Hematopoietic multipotent progenitor cell treated with erythropoietin and hydrocortisone succinate and interleukin-3 and kit ligand, for 8 days (in vitro differentiated cells): ENCODE data around the gene ROBO1.

Source experiments
- DNase-seq: peaks from one replicate; pipeline ENCODE4 v3.0.0-alpha.2; 2015

Gene ROBO1

DNA sequence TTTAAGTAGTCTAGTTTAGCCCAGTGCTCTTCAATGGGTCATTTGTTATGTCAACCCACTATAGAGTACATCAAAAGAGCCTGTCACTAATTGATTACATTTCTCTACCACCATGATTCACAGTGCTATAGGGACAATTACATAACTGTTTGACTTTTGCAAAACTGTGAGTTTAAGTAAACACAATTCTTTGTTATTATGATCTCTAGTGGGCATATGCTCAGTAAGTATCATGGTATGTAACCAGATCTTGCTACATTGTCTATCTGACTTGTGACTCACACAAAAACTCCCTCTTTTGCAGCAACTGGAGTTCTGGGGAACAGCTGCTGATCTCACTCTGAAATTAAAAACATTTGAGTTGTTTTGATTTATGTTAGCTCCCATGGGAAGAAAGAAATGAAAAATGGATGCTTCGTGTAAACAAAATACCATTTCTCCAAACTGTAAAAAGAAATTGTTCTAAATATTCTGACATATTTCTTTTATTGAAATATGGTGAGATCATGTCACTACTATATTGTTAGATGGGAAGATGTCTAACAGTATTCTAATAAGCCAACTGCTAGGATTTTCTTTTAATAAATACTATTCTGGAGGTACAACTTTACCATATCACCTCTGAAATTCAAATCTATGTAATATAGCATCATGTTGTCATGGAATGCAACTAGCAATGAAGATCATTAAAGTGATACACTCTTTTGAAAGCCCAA lies 470.4 kb downstream of the ROBO1 start:
- DNase-seq = no peak

DNA sequence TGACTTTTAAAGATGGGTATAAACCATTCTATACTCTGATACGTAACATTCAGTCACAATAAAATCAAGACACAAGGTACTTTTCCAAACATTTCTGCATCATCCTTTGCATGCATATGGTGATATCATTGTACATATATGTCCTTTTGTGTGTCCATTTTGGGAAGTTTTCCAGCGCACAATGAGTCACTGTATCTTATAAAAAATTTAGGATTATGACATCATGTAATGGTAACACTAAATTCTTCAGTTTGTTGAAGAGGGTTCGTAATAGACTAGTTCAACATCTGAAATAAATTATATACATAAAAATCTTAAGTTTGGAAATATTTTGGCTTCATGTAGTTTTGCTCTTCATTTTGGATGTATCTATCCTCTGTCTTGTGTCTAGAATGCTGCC lies 480.9 kb downstream of the ROBO1 start:
- no peak for DNase-seq

DNA sequence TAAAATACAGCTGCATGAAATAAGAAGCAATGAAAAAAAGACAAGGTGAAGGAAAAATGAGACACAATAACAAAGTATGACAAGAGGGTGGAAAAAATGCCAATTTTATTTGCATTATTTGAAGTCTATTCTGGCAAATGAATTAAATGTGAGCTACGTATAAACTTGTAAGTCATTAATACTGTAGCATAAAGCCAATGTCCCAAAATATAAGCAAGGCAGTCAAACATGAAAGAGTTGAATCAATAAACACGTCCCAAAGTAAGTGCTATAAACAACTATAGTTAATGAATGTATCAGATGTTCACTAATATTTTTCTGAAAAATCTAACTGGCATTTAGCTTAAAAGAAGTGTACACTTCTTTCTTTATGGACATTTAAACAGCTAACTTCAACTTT lies 481.9 kb downstream of the ROBO1 start:
- DNase-seq = no peak

DNA sequence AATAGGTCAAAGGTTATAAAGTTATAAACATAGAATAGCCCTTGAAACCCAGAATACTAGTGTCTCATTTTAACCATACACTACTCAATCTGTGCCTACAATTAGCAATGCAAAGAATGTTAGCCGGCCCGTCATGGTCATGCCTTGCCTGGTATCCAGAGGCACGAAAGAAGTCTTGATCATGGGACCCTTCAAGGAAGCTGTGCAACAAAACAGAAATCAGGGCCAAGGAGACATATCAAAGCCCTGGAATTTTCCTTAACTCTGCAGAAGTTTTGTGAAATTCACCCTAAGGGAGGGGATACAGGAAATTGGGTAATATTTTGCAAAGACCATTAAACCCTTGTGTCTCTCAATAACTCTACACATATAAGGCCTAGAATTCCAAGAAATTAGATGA lies 482.4 kb downstream of the ROBO1 start:
- DNase-seq = no peak

DNA sequence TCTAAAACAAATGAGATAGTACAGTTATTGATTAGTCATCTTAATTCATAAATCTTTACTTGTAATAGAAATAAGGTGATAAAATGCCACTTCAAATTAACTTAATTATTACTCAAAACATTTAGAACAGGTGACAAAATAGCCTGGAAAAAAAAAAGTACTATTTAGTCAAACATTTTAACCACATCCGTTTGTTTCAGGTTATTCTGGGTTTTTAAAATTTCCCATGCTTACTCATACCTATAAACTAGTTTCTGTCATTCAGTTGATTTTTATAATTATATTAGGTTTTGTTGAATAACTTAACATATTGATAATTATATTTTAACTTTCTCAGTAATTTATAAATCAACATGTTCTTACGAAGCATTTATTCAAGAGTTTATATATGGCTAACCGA lies 483.0 kb downstream of the ROBO1 start:
- no peak for DNase-seq

DNA sequence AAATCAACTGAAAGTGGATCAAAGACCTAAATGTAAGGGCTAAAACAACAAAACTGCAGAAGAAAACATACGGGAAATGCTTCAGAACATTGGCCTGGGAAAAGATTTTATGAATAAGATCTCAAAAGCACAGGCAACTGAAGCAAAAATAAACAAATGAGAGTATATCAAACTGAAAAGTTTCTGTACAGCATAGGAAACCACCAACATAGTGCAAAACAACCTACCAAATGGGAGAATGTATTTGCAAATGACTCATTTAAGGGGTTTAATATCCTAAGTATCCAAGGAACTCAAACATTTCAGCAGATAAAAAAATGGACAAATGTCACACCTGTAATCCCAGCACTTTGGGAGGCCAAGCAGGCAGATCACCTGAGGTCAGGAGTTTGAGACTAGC lies 489.1 kb downstream of the ROBO1 start:
- no peak for DNase-seq

DNA sequence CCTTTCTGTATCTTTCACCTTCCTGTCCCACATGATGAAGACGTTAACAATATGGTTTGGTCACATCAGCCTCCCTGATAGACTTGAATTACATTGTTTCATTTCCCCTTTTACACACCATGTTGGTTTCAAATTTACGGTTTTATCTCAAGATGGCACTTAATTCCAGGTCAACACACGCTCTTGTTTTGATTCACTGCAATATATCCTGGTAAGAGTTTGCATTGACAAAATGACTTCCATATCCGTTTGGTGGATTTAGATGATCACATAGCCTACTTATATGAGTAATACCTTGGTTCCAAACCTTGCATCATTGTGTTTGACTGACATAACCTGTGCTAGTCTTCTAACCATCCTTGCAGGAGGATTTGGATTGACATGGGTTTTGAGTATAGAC lies 499.4 kb downstream of the ROBO1 start:
- no peak for DNase-seq

DNA sequence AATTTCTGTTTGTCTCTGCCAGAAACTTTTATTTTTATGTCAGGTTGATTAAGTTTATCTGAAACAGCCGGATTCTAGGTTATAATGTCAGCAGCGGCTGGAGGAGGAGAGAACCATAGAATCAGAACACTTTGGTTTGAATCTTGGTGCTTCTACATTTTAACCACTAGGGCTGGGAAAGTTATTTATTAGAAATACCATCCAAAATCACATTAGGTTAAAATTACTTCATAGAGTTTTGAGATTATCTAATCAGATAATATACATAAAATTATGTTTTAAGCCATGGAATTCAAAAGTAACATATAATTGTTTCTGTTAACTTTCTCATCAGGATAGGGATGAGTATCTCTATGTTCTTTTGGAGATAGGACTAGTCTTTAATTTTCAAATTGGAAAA lies 502.9 kb downstream of the ROBO1 start:
- DNase-seq = no peak

DNA sequence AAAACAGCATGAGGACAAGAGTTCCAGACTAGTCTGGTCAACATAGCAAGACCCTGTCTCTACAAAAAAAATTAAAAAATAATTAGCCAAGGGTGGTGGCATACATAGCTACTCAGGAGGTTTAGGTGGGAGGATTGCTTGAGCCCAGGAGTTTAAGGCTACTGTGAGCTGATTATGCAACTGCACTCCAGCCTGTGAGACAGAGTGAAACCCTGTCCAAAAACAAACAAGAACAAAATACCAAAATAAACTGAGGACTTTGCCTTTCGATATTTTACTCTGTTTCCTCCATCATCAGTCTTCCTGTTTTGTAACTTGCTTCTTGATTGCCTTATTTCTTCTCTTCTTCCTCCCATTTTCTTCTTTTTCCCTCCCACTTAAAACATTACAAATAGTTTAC lies 504.4 kb downstream of the ROBO1 start:
- DNase-seq = no peak

DNA sequence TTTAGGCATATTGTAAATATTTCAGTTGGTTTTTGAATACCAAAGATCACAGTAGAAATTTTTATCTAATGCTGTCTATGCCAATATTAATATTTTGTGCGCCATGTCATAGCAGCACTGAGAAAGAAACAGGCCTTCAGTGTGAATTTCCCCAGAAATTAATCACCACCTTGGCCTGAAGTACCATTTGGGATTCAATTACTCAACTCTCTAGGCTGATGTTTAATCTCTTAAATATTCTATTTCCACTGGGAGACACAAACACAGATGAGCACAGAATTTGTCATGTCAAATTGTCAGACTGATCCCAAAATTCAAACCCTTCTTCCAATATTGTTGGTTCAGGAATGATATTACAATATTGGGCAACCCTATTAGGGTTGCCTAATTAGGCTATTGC lies 509.3 kb downstream of the ROBO1 start:
- no peak for DNase-seq

DNA sequence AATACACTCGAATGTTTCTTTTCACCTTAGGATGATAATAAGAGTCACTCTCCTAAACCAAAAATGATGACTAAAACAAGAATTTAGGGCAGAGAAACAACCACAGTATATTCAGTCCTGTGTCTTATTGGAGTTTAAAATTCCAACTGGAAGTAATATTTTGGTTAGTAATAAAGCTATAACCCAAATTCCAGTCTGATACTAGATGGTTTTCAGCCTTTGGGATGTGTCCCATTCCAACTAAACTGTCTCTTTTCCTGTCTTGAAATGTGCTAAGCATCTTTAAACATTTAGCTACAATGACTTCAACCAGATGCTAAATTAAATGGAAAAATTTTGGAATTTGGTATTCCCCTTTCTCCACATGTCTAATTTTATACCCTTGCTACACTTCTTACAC lies 510.0 kb downstream of the ROBO1 start:
- no peak for DNase-seq

DNA sequence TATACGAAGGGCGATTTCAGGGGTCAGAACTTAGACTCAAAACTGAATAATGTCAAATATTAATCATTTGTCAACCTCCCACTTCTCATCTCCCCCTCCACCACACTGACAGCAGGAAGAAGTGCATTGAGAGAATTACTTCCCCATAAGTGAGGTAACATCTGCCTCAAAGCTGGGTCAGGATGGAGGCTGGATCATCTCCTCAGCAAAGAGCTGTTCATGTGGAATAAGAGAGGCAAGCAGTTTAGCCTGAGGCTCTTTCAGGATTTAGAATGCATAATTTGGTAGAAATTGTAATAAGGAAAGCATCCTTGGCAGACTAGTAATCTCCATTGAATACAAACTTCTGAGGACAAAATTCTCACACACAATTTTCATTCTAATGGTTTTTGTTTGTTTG lies 512.1 kb downstream of the ROBO1 start:
- DNase-seq = no peak

DNA sequence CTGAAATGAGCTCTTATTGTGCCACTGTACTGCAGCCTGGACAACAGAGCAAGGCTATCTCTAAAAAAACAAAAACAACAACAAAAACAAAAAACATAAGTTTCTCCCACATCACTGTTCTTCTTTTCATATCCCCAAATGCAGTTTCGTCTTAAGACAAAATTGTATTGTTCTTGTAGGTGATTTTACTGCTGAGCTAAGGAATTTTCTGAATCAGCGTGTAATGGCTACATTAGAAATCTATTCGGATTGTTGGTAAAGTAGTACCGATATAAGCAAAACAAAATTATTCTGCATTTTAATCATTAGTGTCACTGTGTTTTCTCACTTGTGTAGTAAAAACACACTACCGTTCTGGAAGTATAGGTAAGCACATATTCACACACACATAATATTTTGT lies 512.5 kb downstream of the ROBO1 start:
- no peak for DNase-seq

DNA sequence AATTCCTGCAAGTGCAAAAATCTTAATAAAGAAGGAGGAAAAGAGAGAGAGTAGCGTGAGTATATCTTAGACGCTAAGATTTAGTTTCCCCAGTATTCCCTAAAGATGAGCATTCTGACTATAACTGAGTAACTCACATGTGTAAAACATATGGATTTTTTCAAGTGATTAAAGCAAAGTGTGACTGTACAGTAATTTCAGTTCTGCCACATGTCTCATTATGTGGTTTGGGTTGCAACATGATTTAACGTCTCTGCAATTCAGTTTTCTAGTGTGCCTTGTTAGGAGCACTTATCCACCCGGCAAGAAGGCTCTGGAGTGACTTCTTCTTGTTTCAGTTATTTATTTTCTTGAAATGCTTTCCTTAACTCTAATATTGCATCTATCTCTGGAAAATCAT lies 514.1 kb downstream of the ROBO1 start:
- no peak for DNase-seq

DNA sequence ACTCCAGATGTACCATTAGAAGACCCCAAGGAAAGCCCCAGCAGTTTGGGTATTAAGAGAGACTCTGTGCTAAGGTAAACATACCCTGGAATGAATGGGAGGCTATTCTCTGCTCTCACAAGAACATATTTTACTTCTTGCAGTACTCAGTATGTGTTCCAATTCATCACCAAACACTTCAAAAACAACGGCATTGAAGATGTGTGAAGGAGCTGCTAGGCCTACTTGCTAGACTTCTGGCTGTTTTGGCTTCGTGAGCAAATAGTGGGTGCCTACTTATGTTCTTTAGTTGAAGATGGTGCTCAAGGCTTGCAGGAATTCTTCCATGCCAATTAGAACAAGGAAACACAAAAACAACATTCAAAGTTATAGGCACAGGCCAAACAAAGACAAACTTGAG lies 514.5 kb downstream of the ROBO1 start:
- DNase-seq = no peak

DNA sequence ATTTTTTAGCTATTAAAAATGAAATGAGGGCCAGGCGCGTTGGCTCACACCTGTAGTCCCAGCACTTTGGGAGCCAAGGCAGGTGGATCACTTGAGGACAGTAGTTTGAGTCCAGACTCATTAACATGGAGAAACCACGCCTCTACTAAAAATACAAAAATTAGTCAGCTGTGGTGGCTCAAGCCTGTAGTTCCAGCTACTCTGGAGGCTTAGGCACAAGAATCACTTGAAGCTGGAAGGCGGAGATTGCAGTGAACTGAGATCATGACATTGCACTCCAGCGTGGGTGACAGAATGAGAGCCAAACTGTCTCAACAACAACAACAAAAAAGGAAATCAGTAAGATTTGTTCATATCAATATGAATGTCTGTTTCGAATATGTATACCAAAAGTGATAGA lies 517.1 kb downstream of the ROBO1 start:
- no peak for DNase-seq

DNA sequence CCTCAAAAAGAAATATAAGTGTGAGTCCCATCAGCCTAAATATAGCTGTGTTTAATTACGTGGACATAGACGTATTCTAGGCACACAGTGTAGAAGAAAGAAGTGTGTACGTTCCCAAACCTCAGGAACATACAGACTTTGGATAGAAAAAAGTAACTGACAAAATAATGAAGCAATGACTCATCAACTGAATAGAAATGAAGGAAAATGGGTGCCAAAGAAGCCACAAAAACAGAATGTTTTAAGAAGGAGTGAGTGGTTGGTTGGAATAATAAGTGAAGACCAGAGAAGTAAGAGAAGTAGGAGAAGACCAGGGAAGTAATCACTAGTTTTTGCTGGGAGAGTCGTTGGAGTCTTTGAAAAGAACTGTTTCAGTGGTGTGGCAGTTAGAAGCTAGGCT lies 518.1 kb downstream of the ROBO1 start:
- DNase-seq = no peak

DNA sequence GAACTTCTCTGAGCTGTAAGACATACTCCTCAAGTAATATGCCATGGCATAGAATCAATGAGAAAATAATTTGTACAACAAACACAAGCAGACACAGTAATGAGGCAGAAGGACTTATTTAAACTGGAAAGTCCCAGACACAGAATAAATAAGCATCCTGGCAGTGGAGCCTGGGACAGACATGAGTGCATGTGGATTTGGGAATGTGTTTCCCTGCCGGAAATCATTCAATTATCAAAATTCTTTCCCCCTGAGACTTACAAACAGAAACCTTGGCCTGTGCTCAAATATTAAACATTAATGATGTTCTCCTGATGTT lies 520.1 kb downstream of the ROBO1 start:
- DNase-seq = no peak

DNA sequence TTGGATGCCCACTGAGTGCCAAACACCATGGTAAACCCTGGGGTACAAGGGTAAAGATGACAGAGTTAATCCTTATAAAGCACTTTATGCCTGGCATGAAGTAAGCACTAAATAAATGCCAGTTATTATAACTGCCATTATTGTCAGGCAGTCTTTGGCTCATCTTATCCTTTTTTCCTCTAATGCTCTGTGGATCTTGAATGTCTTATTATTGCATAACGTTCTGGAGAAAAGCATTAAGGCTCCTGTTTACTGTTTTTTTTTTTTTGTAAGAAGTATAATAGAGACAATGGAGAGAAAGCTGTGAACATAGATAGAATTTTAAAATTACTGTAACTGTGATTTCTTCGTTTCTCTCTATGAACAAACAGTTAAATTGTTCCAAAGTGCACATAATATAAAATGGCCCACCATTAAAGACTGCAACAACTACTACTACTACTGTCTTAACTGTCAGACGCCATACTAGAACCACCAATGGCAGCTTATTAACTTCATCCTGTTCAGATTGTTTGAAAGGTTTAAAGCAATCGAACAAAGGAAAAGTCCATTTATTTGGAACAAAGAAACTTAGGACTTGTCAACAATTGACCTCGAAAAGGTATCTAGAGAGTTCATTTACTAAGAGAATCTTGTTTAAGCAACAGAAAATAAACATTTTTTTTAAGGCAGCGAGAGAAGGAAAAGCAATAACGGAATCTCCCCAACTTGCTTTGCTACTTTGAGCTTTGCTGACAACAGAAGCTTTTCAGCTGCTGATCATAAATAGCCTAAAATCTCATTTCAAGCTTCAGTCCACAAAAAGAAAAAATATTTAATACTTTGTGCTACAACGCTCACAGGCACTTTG lies 520.7 kb downstream of the ROBO1 start:
- DNase-seq = no peak

DNA sequence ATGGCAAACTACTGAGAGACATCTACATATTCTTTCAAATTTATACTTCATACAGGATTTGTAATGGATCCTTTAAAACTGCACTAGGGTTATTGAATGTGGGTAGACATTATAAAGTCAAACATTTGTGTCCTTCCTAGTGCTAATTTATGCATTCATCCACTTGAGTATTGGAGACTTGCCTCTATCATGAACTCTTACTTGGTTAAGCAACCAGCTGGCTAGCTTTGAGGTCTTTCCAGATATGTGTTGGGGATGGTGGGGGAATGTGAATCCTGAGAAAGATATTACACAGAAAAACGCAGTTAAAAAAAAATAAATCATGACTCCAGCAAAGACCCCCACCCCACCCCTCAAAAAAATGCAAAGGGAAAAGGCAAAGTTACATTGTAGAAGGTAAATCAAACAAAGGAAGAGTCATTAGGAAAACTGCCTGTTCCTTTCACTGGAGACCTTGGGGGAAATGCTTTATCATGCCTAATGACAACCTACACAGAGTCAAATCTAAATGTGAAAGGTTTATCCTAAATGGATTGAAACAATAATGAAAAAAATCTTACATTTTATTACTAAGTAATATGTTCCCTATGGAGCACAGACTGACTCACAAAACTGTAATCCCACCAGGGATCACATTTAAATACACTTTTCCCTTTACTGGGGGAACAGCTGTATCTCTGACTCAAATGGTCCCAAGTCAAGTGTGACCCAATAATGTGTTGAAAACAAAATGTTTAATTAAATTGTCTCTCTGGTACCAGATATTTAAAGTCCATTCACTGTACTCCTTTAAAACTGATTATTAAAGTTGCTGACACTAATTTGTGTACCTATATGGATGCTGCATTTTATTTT lies 522.3 kb downstream of the ROBO1 start:
- no peak for DNase-seq

DNA sequence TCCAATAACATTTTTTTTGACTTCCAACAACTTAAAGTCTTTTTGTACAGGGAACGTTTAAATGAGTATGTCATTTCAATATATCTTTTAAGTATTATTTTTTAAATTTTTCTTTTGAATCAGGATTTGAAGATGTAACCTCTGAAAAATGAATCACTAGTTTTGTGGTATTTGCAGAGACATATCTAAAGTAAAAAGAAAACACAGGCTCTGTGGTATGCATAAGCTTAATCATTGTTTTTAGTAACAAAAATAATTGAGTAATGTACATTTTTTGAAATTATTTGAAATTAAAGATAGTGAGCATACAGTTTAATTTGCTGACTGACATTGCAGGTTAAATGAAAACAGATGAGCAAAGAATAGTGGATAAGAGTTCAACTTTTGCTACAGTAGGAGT lies 531.3 kb downstream of the ROBO1 start:
- DNase-seq = no peak

DNA sequence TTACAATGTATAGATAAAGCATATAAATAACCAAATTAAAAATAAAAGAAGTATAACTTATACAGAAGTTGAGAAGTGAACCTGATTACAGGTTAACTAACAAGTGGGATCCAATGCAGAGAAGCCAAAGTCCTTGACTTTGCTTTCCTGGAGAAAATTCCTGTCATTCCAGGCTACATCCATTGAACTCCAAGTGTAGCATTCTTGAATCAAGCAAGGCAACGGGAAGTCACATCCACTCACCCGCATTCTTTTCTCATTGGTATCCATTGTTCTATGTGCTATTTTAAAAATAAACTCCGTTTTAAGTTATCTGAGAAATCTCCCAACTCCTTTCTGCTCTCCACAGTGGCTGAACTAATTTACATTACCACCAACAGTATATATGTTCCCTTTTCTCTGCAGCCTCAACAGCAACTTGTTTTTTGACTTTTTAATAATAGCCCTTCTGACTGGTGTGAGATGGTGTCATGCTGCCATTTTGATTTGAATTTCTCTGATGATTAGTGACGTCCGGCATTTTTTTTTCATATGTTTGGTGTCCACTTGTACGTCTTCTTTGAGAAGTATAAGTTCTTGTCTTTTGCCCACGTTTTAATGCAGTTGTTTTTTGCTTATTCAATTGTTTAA lies 534.3 kb downstream of the ROBO1 start:
- DNase-seq = no peak

DNA sequence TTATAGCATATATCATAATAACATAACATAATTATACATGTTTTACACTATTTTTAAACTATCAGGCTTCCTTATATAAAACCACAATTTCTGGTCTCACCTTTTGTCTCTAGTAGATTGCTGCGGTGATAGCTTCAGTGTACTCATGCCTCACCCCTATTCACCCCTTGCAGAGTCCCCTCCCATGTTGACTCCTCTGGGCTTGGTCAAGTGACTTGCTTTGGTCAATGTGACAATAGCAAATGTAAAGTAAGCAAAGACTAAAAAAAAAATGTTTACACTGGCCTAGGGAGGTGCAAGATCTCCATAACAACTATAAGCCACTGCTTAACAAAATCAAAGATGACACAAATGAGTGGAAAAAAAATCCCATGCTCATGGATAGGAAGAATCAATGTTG lies 537.5 kb downstream of the ROBO1 start:
- no peak for DNase-seq
